HG03457 (cell line): ENCODE results near the gene PNPLA1.

ENCODE experiments used
- ATAC-seq: cut with Tn5 transposase; IDR thresholded peaks from one replicate; pipeline ENCODE4 v1.9.1; 2021; ENCODE audit warnings: moderate number of reproducible peaks; ENCODE audit not compliant: unreplicated experiment

Gene PNPLA1

DNA sequence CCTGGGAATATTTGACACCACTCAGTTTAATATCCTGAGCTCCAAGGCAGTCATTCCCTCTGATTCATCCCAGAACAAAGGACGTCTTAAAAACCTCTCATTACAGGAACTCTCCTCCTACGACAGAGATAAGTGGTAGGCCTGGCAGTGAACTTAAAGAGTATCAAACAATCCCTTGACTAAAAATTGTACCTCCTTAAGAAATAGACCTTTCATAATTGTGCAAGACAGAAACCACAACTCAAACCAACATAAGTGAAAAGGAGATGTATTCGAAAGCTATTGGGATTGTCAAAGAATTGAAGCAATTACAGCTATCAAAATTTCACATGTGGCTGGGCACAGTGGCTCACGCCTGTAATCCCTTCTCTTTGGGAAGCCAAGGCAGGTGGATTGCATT is 86.0 kb downstream of the PNPLA1 start:
- no peak for ATAC-seq

DNA sequence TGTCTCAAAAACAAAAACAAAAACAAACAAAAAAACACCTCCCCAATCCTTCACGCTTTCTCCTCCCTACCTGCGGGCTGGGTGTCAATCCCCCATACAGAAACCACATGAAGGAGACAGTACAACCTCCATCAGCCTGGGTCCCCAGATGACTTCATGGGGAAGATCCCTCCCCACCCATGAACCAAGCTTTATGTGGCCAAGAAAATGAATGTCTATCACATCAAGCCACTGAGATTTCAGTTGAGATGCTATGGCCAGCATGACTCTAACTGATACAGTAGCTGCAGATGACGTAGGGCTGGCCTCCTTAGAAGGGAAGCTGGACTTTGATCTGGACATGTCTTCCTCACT is 88.0 kb downstream of the PNPLA1 start:
- no peak for ATAC-seq
